ENCODE measurements around the gene ENO4.

ENO4 gene, protein sequence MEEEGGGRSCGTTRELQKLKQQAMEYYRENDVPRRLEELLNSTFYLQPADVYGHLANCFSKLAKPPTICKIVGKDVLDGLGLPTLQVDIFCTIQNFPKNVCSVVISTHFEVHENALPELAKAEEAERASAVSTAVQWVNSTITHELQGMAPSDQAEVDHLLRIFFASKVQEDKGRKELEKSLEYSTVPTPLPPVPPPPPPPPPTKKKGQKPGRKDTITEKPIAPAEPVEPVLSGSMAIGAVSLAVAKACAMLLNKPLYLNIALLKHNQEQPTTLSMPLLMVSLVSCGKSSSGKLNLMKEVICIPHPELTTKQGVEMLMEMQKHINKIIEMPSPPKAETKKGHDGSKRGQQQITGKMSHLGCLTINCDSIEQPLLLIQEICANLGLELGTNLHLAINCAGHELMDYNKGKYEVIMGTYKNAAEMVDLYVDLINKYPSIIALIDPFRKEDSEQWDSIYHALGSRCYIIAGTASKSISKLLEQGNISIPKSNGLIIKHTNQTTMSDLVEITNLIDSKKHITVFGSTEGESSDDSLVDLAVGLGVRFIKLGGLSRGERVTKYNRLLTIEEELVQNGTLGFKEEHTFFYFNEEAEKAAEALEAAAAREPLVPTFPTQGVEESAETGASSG

DNA sequence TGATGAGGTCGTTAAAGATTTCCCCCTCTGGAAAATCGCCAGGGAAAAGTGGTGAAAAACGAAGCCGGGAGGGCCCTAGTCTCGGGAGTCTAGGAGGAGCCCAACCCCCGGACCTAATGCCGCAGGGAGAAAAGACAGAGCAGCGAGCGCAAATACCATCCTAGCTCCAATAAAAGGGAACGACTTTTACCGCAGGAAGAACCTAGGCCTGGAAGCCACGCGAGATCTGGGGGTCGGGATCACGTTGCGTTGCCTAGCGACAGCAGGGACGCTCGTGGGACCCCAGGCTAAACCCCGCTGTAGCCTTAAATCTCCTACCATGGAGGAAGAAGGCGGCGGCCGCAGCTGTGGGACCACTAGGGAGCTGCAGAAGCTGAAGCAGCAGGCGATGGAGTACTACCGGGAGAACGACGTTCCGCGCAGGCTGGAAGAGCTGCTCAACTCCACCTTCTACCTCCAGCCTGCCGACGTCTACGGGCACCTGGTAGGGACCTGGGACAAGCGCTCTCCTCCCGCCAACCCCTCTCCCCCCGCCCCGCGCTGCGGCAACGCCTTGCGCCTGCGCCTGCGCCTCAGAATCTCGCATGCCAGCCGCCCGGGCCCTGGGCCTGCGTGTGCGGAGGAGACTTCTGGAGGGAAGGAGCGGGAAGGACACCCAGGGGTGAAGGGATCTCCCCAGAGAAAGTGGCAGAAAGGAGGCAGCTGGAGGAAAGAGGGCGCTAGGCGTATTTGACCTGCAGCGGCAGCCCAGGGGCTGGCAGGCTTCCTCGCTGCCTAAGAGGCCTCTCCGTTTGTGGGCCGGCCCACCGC, at the start of gene ENO4:
Gene ENO4 (plus strand): TSS at position 252 of the 810 bp plus-strand sequence. CDS start 68 bp downstream, at position 320.
- DNase-seq = peak; percentile 48

- no peak for DNase-seq
These were observed 48.9 kb upstream of the ENO4 start for GRCh38 chr10:116800286-116800929.

- DNase-seq = no peak
These were observed 47.6 kb upstream of the ENO4 start for GRCh38 chr10:116801658-116802057.

GRCh38 chr10:116802474-116802873, 46.8 kb upstream of the ENO4 start:
- no peak for DNase-seq

DNA sequence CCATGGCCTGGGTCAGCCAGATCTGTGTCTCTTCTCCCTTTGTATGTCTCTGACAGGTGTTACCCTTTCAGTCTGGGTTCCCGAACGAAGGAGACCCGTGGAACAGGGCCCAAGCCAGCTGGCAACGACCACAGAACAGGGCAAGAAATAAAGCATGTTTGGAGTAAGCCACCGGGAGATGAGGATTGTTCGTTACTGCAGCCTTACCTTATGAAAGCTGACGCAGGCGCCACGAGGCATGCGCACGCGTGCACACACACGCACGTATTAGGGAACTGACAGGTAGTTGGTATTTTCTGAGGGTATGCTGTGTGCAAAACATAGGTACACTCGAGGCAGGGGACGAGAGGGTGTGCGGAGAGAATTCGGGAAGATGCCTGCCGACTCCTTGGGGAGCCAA, 46.4 kb upstream of the ENO4 start:
- DNase-seq = no peak

DNA sequence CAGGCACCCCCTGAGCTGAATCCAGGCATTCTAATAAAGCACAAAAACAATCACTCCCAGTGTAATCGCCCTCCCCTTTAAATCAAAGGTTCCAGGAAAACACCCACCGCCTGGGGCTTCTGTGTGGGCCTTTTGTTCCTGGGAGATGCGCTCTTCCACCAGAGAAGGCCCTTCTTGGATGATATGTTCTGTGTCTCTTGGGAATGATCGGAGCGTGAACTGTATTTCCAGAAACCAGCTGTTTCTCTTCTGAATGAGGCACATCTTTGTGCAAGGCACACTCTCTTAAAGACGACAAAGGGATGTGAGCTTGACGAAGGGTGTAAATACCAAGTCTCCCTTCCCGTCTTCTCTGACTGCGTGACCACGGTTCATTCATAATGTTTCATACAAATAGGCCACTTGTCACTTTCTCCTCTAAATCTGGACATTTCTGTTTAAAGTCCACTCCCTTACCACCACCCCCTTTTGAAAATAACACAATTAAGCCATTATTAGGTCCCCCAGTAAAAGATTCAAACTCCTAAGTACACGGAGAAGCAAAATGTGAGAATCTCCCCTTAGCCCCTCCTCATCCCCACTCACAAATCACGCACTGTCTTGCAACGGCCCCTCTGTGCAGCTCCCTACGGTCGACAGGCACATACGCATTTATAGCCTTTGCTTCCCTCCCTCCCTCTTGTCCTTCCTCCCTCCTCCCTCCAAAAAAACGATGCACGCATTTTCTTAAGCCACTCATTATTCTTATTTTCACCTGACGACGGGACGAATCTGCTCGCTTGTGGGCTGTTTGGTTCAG, 45.6 kb upstream of the ENO4 start:
- no peak for DNase-seq

- no peak for DNase-seq
These were observed 40.6 kb upstream of the ENO4 start for GRCh38 chr10:116808706-116809105.

GRCh38 chr10:116809483-116810119, 39.7 kb upstream of the ENO4 start:
- no peak for DNase-seq

DNA sequence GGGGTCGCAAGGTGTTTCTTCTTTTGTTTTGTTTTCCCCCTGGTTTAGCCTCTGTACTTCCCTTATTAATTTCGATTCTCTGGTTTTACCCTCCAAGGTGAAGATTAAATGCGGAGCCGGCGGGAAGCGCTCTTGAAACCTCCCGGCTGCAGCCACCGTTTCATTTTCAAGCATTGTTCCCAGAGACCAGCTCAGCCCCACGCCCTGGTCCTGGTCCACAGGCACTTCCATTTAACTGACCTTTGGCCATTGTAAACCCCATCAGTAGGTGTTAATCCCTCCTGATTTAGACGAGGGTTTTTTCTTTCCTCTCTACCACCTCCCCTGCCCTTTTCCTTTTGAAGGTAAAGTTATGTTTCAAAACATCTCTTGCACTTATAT, 39.2 kb upstream of the ENO4 start:
- DNase-seq = no peak

DNA sequence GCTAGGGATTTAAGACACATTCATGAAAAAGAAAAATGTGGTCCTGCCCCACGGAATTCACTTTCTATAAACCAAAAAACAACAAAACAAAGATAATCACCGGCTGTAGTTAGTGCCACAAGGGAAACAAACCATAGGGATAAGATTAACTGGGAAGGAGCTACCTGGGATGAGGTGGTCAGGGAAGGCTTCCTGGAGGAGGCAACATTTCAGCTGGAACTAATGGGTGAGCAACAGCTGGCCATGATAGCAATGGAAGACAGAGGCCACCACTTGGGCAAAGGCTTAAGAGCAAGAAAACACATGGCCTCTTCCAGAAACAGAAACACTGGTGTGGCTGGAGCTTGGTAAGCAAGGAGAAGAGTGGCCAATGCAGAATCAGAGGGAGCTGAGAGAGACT, 38.4 kb upstream of the ENO4 start:
- no peak for DNase-seq

- no peak for DNase-seq
These were observed 37.6 kb upstream of the ENO4 start for GRCh38 chr10:116811691-116812090.

GRCh38 chr10:116815641-116816415, 33.5 kb upstream of the ENO4 start:
- DNase-seq = no peak

- DNase-seq = no peak
These were observed 32.1 kb upstream of the ENO4 start for GRCh38 chr10:116817178-116817577.

GRCh38 chr10:116817780-116818343, 31.4 kb upstream of the ENO4 start:
- no peak for DNase-seq

DNA sequence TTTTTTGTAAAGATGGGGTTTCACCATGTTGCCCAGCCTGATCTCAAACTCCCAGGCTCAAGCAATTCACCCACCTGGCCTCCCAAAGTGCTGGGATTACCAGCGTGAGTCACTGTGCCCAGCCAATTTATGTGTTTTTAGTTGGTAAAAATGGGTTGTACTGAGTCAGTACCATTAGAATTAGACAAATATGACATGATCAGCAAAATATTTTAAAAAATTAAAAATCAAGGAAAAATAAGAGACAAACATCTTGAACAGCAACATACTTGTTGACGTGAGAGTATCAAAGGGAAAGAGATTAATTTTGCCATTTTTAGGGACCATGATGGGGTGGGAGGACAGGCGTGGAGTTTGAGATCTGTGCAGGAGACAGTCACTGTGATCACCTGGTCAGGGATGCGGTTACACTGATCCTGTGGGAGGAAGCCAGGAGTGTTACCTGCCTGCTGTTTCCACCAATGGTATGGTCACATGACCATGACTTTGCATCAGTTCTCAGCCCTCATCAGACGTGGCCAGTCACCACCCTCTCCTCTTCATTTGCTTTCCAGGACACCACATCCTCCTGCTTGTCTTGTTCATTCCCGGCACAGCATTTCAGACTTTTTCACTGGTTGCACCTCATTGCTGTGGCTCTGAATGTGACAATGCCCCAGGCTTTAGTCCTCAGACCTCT, 29.2 kb upstream of the ENO4 start:
- DNase-seq = no peak

- no peak for DNase-seq
These were observed 23.4 kb upstream of the ENO4 start for GRCh38 chr10:116825901-116826300.

DNA sequence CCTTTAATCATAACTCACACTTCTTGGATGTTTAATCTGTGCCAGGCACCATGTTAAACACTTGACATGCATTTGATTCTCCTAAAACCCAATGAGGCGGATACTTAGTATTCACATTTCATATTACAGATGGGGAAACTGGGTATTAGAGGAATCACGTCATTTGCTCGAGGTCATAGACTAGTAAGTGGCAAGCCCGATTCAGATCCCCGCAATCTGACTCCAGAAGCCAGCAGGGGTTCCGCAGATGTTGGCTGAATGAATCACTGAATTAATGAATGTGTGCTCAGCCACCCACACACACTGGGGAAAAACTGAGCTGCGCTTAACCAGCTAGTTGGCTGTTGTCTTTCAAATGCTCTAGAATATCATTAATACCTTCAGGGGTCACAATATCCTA, 22.5 kb upstream of the ENO4 start:
- no peak for DNase-seq

DNA sequence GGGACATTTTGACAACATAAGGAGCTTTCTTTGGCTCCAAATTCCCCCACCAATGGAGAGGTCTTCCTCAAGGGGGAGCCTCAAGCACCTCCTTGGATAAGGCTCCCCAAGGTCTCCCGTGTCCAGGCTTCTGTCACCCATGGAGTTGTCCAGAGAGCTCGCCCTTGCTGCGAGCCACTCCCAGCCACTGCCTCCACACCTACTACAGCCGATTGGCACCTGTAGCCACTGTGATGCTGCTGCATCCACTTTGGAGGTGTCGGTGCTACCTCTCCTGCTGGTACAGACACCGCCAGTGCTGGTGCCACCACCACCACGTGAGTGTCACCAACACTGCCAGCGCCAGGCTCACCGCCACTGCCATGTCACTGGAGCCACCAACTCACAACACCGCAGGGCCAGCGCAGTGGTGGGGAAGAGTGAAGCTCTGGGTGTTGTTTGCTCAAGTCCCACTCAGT, 22.1 kb upstream of the ENO4 start:
- DNase-seq = no peak

GRCh38 chr10:116828116-116828515, 21.2 kb upstream of the ENO4 start:
- no peak for DNase-seq

DNA sequence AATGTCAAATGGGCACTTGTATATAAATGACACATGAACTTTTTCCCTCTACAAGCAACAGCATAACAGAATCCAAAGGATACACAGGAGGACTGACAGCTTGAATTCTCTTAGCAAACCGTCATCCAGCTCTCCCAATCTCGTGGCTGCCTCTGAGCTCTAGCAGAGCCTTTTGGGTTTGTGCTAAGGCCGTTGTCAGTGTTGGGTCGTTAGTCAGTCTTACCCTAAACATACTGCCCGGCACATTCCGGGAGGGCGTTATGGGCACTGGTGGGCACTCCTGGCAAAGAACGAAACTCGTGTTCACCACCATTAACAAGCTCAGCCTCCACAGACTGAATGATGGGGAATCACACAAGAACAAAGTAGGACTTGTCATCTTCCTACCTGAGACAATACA, 19.6 kb upstream of the ENO4 start:
- no peak for DNase-seq

All from NCI-H446 treated with DMSO at 0.1 percent for 48 hours (cell line).